WTC11 (cell line): ENCODE data around the gene AGPS.

ENCODE experiments used
- ATF1 ChIP-seq: sonication (generic); formaldehyde crosslinking; IDR thresholded peaks from 2 replicates; pipeline ENCODE4 v1.8.1; 2023; ENCODE audit warnings: mild to moderate bottlenecking, moderate library complexity, missing genetic modification reagents
- ATF3 ChIP-seq: sonication (generic); formaldehyde crosslinking; conservative IDR thresholded peaks from 2 replicates; pipeline ENCODE4 v1.8.1; 2022; ENCODE audit warnings: mild to moderate bottlenecking, missing genetic modification reagents
- CTCF ChIP-seq: fragments of 200-600 bp; IDR thresholded peaks from 2 replicates; pipeline ENCODE4 v1.8.0; 2022; ENCODE audit warnings: antibody characterized with exemption
- E2F5 ChIP-seq: sonication (generic); formaldehyde crosslinking; IDR thresholded peaks from 2 replicates; pipeline ENCODE4 v1.8.1; 2022; ENCODE audit warnings: mild to moderate bottlenecking, moderate library complexity, missing genetic modification reagents
- EMX1 ChIP-seq: fragments of 250-450 bp; sonication (Bioruptor Pico); IDR thresholded peaks from 2 replicates; pipeline ENCODE4 v1.8.0; 2021; ENCODE audit warnings: mild to moderate bottlenecking
- GTF2I ChIP-seq: fragments of 250-450 bp; sonication (Bioruptor Pico); conservative IDR thresholded peaks from 2 replicates; pipeline ENCODE4 v1.4.0; 2021; ENCODE audit warnings: mild to moderate bottlenecking
- JUN ChIP-seq: sonication (generic); formaldehyde crosslinking; IDR thresholded peaks from 2 replicates; pipeline ENCODE4 v1.8.0; 2023; ENCODE audit warnings: mild to moderate bottlenecking, missing genetic modification reagents
- SP1 ChIP-seq: sonication (generic); formaldehyde crosslinking; conservative IDR thresholded peaks from 2 replicates; pipeline ENCODE4 v1.8.1; 2022; ENCODE audit warnings: missing genetic modification reagents
- ZBTB21 ChIP-seq: sonication (generic); formaldehyde crosslinking; IDR thresholded peaks from 2 replicates; pipeline ENCODE4 v1.8.1; 2023; ENCODE audit warnings: mild to moderate bottlenecking, missing genetic modification reagents, borderline replicate concordance
- ZNF138 ChIP-seq: sonication (generic); formaldehyde crosslinking; conservative IDR thresholded peaks from 2 replicates; pipeline ENCODE4 v1.8.1; 2022; ENCODE audit warnings: mild to moderate bottlenecking, moderate library complexity, missing genetic modification reagents
- ZNF281 ChIP-seq: sonication (generic); formaldehyde crosslinking; IDR thresholded peaks from 2 replicates; pipeline ENCODE4 v1.8.0; 2023; ENCODE audit warnings: mild to moderate bottlenecking, missing genetic modification reagents

GRCh38 chr2:177433402-177433801 is 40.8 kb downstream of the AGPS start:
- no peak for TF ChIP-seq SP1 (CRISPR knock-in tag)
- no peak for TF ChIP-seq ZNF281 (CRISPR knock-in tag)
- TF ChIP-seq GTF2I (CRISPR knock-in tag), result no peak
- TF ChIP-seq CTCF, result no peak
- TF ChIP-seq ATF1, result no peak
- no peak for TF ChIP-seq EMX1 (CRISPR knock-in tag)
- TF ChIP-seq JUN (CRISPR knock-in tag), result no peak
- no peak for TF ChIP-seq ATF3 (CRISPR knock-in tag)
- TF ChIP-seq ZNF138 (CRISPR knock-in tag), result no peak
- TF ChIP-seq ZBTB21 (CRISPR knock-in tag), result no peak
- TF ChIP-seq E2F5, result no peak
